ENCODE measurements around the gene GRK7. TPM values are rescaled to one million over a fixed set of nuclear protein-coding genes. Genes with fewer than 3 reads are reported as not detected.

Gene GRK7
- total RNA-seq, result not detected in 2 replicates

GRCh38 chr3:141763088-141763750 lies at the start of gene GRK7:
GRK7 (plus strand) TSS chr3:141763408; CDS start chr3:141778285, 14,877 bp downstream.

GRCh38 chr3:141738022-141738890 lies 25.0 kb upstream of the GRK7 start, which contains the start of gene RNF7:
RNF7 (plus strand) TSS chr3:141738298; CDS start chr3:141738342, 44 bp downstream.

Small RNAs within 50 kb of the gene (small RNA-seq; reads per million reads assigned to genes)
- gene AC112771.1, result not detected

Other genes starting within 250 kb of the GRK7 start
- gene RNF7, start 25.1 kb upstream of the GRK7 start, total RNA-seq, result 67.0 and 94.1 TPM in 2 replicates
- gene ATP1B3, start 113.2 kb downstream of the GRK7 start, total RNA-seq, result 109 and 193 TPM in 2 replicates

Measured in vein endothelial cell (primary cell).